SK-N-SH (cell line): ENCODE results near the gene ATP6V0A1. TPM values are rescaled to one million over a fixed set of nuclear protein-coding genes. Genes with fewer than 3 reads are reported as not detected.

ENCODE experiments used
- CTCF ChIA-PET: fragments of 300-600, 350-600 bp; formaldehyde crosslinking; extraction: SDS; loops from one replicate; lab custom pipeline; 2021; lab: Yijun Ruan, JAX
- POLR2A ChIA-PET: fragments of 350-600 bp; sonication (Branson Sonifier 250); formaldehyde crosslinking; extraction: SDS; loops from one replicate; lab custom pipeline; 2020; ENCODE audit warnings: antibody characterized with exemption, inconsistent platforms; lab: Yijun Ruan, JAX
- DNase-seq: peaks from one replicate; pipeline ENCODE4 v3.0.0; 2012
- H2AFZ ChIP-seq: fragments of 200-600 bp; sonication (generic); 2 replicates; pipeline ENCODE4 v1.8.1; 2016; ENCODE audit warnings: antibody characterized with exemption, mild to moderate bottlenecking, low read depth
- H3F3A ChIP-seq: fragments of 200-600 bp; sonication (generic); replicated peaks from 2 replicates; pipeline ENCODE3; 2016; ENCODE audit warnings: antibody characterized with exemption, mild to moderate bottlenecking; ENCODE audit not compliant: insufficient read depth
- H3K27ac ChIP-seq, 2 experiments: fragments of 200-500 bp in 1 of 2; fragments of 200-600 bp in 1 of 2; sonication (Bioruptor generic) in 1 of 2; sonication (generic), shearing (Covaris generic) in 1 of 2; 2 replicates each; pipeline versions ENCODE4 v1.5.1 to v1.6.1; 2014 to 2016; ENCODE audit warnings: low read depth in 2 of 2, inconsistent platforms in 1 of 2, low read length in 1 of 2, mild to moderate bottlenecking in 1 of 2, mixed read lengths in 1 of 2
- H3K27me3 ChIP-seq: fragments of 200-600 bp; sonication (generic), shearing (Covaris generic); 2 replicates; pipeline ENCODE4 v1.6.1; 2016; ENCODE audit warnings: mixed run types; ENCODE audit not compliant: insufficient read depth
- H3K36me3 ChIP-seq, 2 experiments: fragments of 200-500 bp in 1 of 2; fragments of 200-600 bp in 1 of 2; sonication (Bioruptor generic) in 1 of 2; sonication (generic) in 1 of 2; replicated peaks in 1 of 2; 2 replicates each; pipeline versions ENCODE3 to v1.5.1; 2014 to 2016; ENCODE audit warnings: low read length in 1 of 2, mild to moderate bottlenecking in 1 of 2; ENCODE audit not compliant: insufficient read depth in 2 of 2, control insufficient read depth in 1 of 2
- H3K4me1 ChIP-seq, 2 experiments: fragments of 200-500 bp in 1 of 2; fragments of 200-600 bp in 1 of 2; sonication (Bioruptor generic) in 1 of 2; sonication (generic), shearing (Covaris generic) in 1 of 2; 2 replicates each; pipeline versions ENCODE4 v1.5.1 to v1.6.1; 2014 to 2016; ENCODE audit warnings: low read depth in 1 of 2, low read length in 1 of 2, mixed run types in 1 of 2; ENCODE audit not compliant: insufficient read depth in 2 of 2, control insufficient read depth in 1 of 2
- H3K4me2 ChIP-seq: fragments of 200-600 bp; sonication (generic), shearing (Covaris generic); 2 replicates; pipeline ENCODE4 v1.6.1; 2017; ENCODE audit warnings: mixed run types
- H3K4me3 ChIP-seq, 2 experiments: fragments of 200-500 bp in 1 of 2; fragments of 200-600 bp in 1 of 2; sonication (Bioruptor generic) in 1 of 2; sonication (generic), shearing (Covaris generic) in 1 of 2; 2 replicates each; pipeline versions ENCODE4 v1.5.1 to v1.8.1; 2014 to 2016; ENCODE audit warnings: low read depth in 2 of 2, inconsistent platforms in 1 of 2, low read length in 1 of 2, mild to moderate bottlenecking in 1 of 2, mixed read lengths in 1 of 2, moderate library complexity in 1 of 2
- H3K79me2 ChIP-seq: fragments of 200-600 bp; sonication (generic); 2 replicates; pipeline ENCODE4 v1.8.1; 2017; ENCODE audit warnings: mild to moderate bottlenecking; ENCODE audit not compliant: insufficient read depth
- H3K9ac ChIP-seq: fragments of 200-600 bp; sonication (generic); 2 replicates; pipeline ENCODE4 v1.6.1; 2017; ENCODE audit warnings: mixed run types
- H3K9me2 ChIP-seq: fragments of 200-600 bp; sonication (generic); 2 replicates; pipeline ENCODE4 v1.6.1; 2017; ENCODE audit warnings: mixed run types
- H3K9me3 ChIP-seq: fragments of 200-600 bp; sonication (generic); 2 replicates; pipeline ENCODE4 v1.6.1; 2017; ENCODE audit warnings: mixed run types, mild to moderate bottlenecking, moderate library complexity
- H4K20me1 ChIP-seq: fragments of 200-600 bp; sonication (generic); 2 replicates; pipeline ENCODE4 v1.6.1; 2017; ENCODE audit warnings: mild to moderate bottlenecking, mixed run types; ENCODE audit not compliant: insufficient read depth
- CHD2 ChIP-seq: fragments of 150-350 bp; IDR thresholded peaks from 2 replicates; pipeline ENCODE4 v1.6.1; 2018; ENCODE audit warnings: low read length; ENCODE audit not compliant: partially characterized antibody
- CTCF ChIP-seq: fragments of 200-600 bp; sonication (generic); IDR thresholded peaks from 2 replicates; pipeline ENCODE4 v1.6.1; 2017; ENCODE audit warnings: antibody characterized with exemption, mild to moderate bottlenecking, moderate library complexity
- EZH2phosphoT487 ChIP-seq: fragments of 200-600 bp; sonication (generic); IDR thresholded peaks from 2 replicates; pipeline ENCODE4 v1.6.1; 2017; ENCODE audit warnings: low read depth, mixed run types, mild to moderate bottlenecking, antibody characterized with exemption, moderate library complexity, borderline replicate concordance
- FOSL2 ChIP-seq: IDR thresholded peaks from 2 replicates; pipeline ENCODE4 v1.4.0; 2012; ENCODE audit warnings: low read depth, mild to moderate bottlenecking, moderate library complexity, borderline replicate concordance
- FOXM1 ChIP-seq: IDR thresholded peaks from 2 replicates; pipeline ENCODE4 v1.4.0; 2012; ENCODE audit warnings: low read depth, mild to moderate bottlenecking
- GABPA ChIP-seq: IDR thresholded peaks from 2 replicates; pipeline ENCODE4 v1.4.0; 2012; ENCODE audit warnings: low read depth, mild to moderate bottlenecking
- IRF3 ChIP-seq: fragments of 150-350 bp; IDR thresholded peaks from 2 replicates; pipeline ENCODE4 v1.6.1; 2016; ENCODE audit warnings: mild to moderate bottlenecking, low read depth, low read length
- JUND ChIP-seq: IDR thresholded peaks from 2 replicates; pipeline ENCODE4 v1.4.0; 2012
- RCOR1 ChIP-seq: fragments of 150-350 bp; IDR thresholded peaks from 2 replicates; pipeline ENCODE4 v1.6.1; 2017; ENCODE audit warnings: antibody characterized with exemption, low read length
- RXRA ChIP-seq: IDR thresholded peaks from 2 replicates; pipeline ENCODE4 v1.4.0; 2012; ENCODE audit warnings: low read depth, mild to moderate bottlenecking, borderline replicate concordance
- SIN3A ChIP-seq: IDR thresholded peaks from 2 replicates; pipeline ENCODE4 v1.6.1; 2012; ENCODE audit warnings: low read depth, mild to moderate bottlenecking, low read length, moderate library complexity, borderline replicate concordance
- TAF1 ChIP-seq: IDR thresholded peaks from 2 replicates; pipeline ENCODE4 v1.6.1; 2012; ENCODE audit warnings: low read depth, mild to moderate bottlenecking, low read length, moderate library complexity, borderline replicate concordance
- TCF12 ChIP-seq: IDR thresholded peaks from 2 replicates; pipeline ENCODE4 v1.4.0; 2012
- TEAD4 ChIP-seq: IDR thresholded peaks from 2 replicates; pipeline ENCODE4 v1.4.0; 2012; ENCODE audit warnings: mild to moderate bottlenecking, borderline replicate concordance; ENCODE audit not compliant: insufficient read depth
- WGBS: methylation state at CpG from one replicate; pipeline ENCODE4 v1.1.6; 2017; ENCODE audit warnings: low lambda C conversion rate; 5-methylcytosine and 5-hydroxymethylcytosine counted together
- polyA plus RNA-seq, 3 experiments: library from polyadenylated mRNA; depleted of rRNA; stranded (reverse); fragments of >200 nt; gene quantifications; 2 replicates each; pipeline ENCODE4 v1.2.3, GENCODE V29; 2012

The ATP6V0A1 gene
- polyA plus RNA-seq, 1 of the 3 experiments (the other 2 are of a cell fraction): 31.7 TPM

- H3K4me1 ChIP-seq: peaks cover 42 to 56% of the 10 kb centered on the region in 2 experiments
- DNase-seq: no peak
- peak overlapping the region; percentile 81 for H3K4me2 ChIP-seq
These were observed 63.6 kb downstream of the ATP6V0A1 start for GRCh38 chr17:42522263-42522790.

DNA sequence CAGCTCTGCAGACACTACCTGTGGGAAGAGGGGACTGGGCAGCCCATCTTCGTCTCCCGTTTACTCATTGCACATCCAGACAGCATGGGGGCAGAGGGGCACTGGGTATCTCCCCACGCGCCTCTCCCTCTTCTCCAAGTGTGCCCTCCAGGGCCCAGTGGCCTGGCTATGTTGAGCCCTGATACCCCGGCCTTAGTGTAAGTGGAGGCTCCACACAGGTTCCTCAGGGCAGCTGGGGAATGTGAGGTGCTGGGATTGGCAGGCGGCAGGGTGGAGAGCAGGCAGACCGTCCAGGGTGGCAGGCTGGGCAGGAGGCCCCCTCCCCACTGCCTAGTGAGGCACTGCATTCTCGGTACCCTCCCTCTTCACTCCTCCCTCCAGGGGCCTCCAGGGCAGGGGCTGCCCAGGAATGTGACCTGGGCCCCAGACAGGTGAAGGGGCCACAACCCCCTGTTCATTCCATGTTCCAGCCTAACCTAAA is 64.2 kb downstream of the ATP6V0A1 start:
- H3K4me2 ChIP-seq: 0 out of 2 replicates have a peak overlapping the region, but pooled peaks have one; percentile 81
- no peaks in the 10 kb centered on the region for H3K27me3 ChIP-seq
- H3K27ac ChIP-seq: peak overlapping the region; percentile 29 to 100; a peak in 3 of 4 replicates
- ChIA-PET CTCF (interaction anchor here (0.9 to 1.5 kb wide), 2 partner anchors 9 to 28 kb away, joined by 3 to 4 read pairs; no protein-coding TSS in a partner anchor), POLR2A (no interaction called here)
- H3K4me3 ChIP-seq: no peak overlapping the region
- H4K20me1 ChIP-seq: no peaks in the 10 kb centered on the region
- TF ChIP-seq SIN3A: no peak
- TF ChIP-seq IRF3: no peak
- DNase-seq: no peak
- no peak overlapping the region for H2AFZ ChIP-seq
- peaks cover 38 to 53% of the 10 kb centered on the region in 2 experiments for H3K4me1 ChIP-seq
- no peak overlapping the region for H3K9ac ChIP-seq
- WGBS: 93% methylated on average over 8 of the region's 8 CpGs
- H3K36me3 ChIP-seq: no peaks in the 10 kb centered on the region
- H3K9me3 ChIP-seq: no peaks in the 10 kb centered on the region
- no peaks in the 10 kb centered on the region for H3K9me2 ChIP-seq
- peaks cover 16% of the 10 kb centered on the region for H3K79me2 ChIP-seq
- H3F3A ChIP-seq: peaks cover 64% of the 10 kb centered on the region

More at GRCh38 chr17:42522263-42522790, 63.6 kb downstream of the ATP6V0A1 start:
- Histone ChIP-seq H3K27ac (peak overlapping the region; percentile 92 to 100), H3K79me2 (peaks cover 16% of the 10 kb centered on the region), H3K9me2 (no peaks in the 10 kb centered on the region), H3F3A (peaks cover 68% of the 10 kb centered on the region), H3K4me3 (no peak overlapping the region), H3K9me3 (no peaks in the 10 kb centered on the region), H3K9ac (0 out of 2 replicates have a peak overlapping the region, but pooled peaks have one; percentile 19), H3K36me3 (no peaks in the 10 kb centered on the region), H3K27me3 (no peaks in the 10 kb centered on the region), H2AFZ (no peak overlapping the region), H4K20me1 (no peaks in the 10 kb centered on the region)
- ChIA-PET POLR2A (no interaction called here), CTCF (interaction anchor here (0.9 kb wide), 1 partner anchor 27 kb away, joined by 3 read pairs; no protein-coding TSS in a partner anchor)
- no peak for TF ChIP-seq EZH2phosphoT487
- TF ChIP-seq TEAD4: no peak
- no peak for TF ChIP-seq RCOR1
- TF ChIP-seq CTCF: no peak
- TF ChIP-seq CHD2: no peak
- TF ChIP-seq FOSL2: no peak
- TF ChIP-seq RXRA: no peak
- no peak for TF ChIP-seq FOXM1
- TF ChIP-seq JUND: no peak
- TF ChIP-seq TAF1: no peak
- no peak for TF ChIP-seq GABPA
- no peak for TF ChIP-seq TCF12
- WGBS: 79% methylated on average over 7 of the region's 9 CpGs
